A549 treated with DMSO at 1 μM for 4 hours (cell line): ENCODE measurements around the gene OR10AG1. TPM values are rescaled to one million over a fixed set of nuclear protein-coding genes. Genes with fewer than 3 reads are reported as not detected.

ENCODE experiments used
- total RNA-seq: library from RNA; stranded (reverse); fragments of 200-300 nt; extraction: Qiagen RNA extraction; gene quantifications from 5 replicates; pipeline ENCODE4 v1.2.3, GENCODE V29; 2022; ENCODE audit warnings: low read depth

OR10AG1 gene, protein sequence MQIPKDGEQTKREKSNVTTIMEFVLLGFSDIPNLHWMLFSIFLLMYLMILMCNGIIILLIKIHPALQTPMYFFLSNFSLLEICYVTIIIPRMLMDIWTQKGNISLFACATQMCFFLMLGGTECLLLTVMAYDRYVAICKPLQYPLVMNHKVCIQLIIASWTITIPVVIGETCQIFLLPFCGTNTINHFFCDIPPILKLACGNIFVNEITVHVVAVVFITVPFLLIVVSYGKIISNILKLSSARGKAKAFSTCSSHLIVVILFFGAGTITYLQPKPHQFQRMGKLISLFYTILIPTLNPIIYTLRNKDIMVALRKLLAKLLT
- total RNA-seq = not detected in 5 replicates

GRCh38 chr11:55969845-55970244 lies at the start of gene OR10AG1:
Gene OR10AG1 (minus strand): TSS chr11:55969945. CDS start chr11:55969907, 38 bp downstream.

DNA sequence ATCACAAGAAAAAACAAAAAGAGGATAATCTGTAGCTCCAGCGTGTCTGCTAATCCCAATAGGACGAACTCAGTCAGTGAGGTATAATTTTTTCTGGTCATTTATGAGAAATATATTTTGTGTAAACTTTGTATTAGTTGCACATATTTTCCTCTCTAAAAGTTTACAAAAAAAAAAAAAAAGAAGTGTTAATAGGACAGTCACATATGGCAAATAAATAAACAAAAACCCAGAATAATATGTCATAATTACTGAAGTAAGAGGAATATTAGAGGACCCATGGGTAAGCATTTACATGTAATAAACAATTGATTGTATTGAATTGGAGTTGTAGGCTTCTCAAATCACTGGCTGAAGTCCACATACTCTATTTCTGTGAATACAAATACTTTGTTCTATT lies 24.8 kb upstream of the OR10AG1 start, which contains the start of gene OR5F1:
Gene OR5F1 (minus strand): TSS at position 101 of the 400 bp plus-strand sequence. CDS start 0 bp downstream, at position 101.

GRCh38 chr11:55936300-55936699 lies 33.4 kb downstream of the OR10AG1 start, which contains the start of gene OR5I1:
Gene OR5I1 (minus strand): TSS chr11:55936400. CDS start chr11:55936400, 0 bp downstream.

Other genes starting within 250 kb of the OR10AG1 start
- gene OR5D13, start 196.5 kb downstream of the OR10AG1 start, total RNA-seq = not detected in 5 replicates
- gene OR5D14, start 174.4 kb downstream of the OR10AG1 start, total RNA-seq = not detected in 5 replicates
- not detected in 5 replicates for gene OR5L1, start 158.6 kb downstream of the OR10AG1 start, total RNA-seq
- not detected in 5 replicates for gene OR5D18, start 150.3 kb downstream of the OR10AG1 start, total RNA-seq
- not detected in 5 replicates for gene OR5L2, start 142.7 kb downstream of the OR10AG1 start, total RNA-seq
- not detected in 5 replicates for gene OR5D16, start 131.2 kb downstream of the OR10AG1 start, total RNA-seq
- gene TRIM51, start 86.6 kb downstream of the OR10AG1 start, total RNA-seq = not detected in 5 replicates
- gene OR5W2, start 55.4 kb downstream of the OR10AG1 start, total RNA-seq = not detected in 5 replicates
- gene OR5I1, start 33.5 kb downstream of the OR10AG1 start, total RNA-seq = not detected in 5 replicates
- gene OR5F1, start 24.7 kb upstream of the OR10AG1 start, total RNA-seq = not detected in 5 replicates
- gene OR5AS1, start 57.7 kb upstream of the OR10AG1 start, total RNA-seq = not detected in 5 replicates
- not detected in 5 replicates for gene OR8I2, start 123.4 kb upstream of the OR10AG1 start, total RNA-seq
- gene OR8H2, start 133.7 kb upstream of the OR10AG1 start, total RNA-seq = not detected in 5 replicates
- not detected in 5 replicates for gene OR8H3, start 152.4 kb upstream of the OR10AG1 start, total RNA-seq
- gene OR8J3, start 170.3 kb upstream of the OR10AG1 start, total RNA-seq = not detected in 5 replicates
- gene OR8K5, start 190.4 kb upstream of the OR10AG1 start, total RNA-seq = not detected in 5 replicates
- gene OR5J2, start 206.7 kb upstream of the OR10AG1 start, total RNA-seq = not detected in 5 replicates